ENCODE measurements around the gene EXOC4.

Gene EXOC4

DNA sequence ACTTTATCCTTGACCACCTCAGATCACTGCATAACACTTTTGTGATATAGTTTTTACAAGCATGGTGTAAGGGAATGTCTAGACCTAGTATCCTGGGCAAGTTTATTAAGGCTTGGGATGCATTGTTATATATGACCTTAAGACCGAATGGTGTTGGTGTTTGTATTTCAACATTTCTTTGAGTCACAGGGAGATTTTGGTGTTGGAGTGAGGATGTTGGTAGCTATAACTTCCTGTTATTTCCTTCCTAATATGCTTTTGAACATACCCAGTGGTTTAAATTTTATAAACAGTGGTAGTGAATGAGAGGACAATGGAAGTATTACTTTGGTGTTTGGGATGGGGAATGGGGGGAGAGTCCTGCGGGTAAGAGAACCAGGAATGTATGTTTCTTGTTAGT, 2.6 kb downstream of the EXOC4 start:
- H3K27ac ChIP-seq = no peak overlapping the region
- TF ChIP-seq, protein P1, sequence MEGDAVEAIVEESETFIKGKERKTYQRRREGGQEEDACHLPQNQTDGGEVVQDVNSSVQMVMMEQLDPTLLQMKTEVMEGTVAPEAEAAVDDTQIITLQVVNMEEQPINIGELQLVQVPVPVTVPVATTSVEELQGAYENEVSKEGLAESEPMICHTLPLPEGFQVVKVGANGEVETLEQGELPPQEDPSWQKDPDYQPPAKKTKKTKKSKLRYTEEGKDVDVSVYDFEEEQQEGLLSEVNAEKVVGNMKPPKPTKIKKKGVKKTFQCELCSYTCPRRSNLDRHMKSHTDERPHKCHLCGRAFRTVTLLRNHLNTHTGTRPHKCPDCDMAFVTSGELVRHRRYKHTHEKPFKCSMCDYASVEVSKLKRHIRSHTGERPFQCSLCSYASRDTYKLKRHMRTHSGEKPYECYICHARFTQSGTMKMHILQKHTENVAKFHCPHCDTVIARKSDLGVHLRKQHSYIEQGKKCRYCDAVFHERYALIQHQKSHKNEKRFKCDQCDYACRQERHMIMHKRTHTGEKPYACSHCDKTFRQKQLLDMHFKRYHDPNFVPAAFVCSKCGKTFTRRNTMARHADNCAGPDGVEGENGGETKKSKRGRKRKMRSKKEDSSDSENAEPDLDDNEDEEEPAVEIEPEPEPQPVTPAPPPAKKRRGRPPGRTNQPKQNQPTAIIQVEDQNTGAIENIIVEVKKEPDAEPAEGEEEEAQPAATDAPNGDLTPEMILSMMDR (conservative IDR thresholded peaks at IDR 0.05) = no peak

DNA sequence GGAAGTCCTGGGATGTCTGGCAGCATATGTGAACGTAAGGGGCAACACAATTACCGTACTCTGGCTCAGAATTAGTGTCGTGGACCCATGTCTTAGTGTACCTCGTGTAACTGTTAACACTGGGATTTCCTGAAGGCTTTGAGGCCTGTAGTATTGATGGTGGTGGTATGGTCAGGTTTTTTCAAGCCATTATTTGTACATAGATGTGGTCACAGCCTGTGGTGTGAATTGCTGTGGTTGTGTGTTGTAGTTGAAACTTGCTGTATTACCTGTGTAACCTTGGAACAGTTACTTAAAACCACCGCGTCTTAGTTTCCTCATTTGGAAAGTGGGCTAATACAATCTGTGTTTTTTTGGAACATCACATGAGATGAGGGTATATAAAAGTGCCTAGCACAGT, 5.3 kb downstream of the EXOC4 start:
- TF ChIP-seq, protein P1 (conservative IDR thresholded peaks at IDR 0.05) = no peak
- no peak overlapping the region for H3K27ac ChIP-seq

DNA sequence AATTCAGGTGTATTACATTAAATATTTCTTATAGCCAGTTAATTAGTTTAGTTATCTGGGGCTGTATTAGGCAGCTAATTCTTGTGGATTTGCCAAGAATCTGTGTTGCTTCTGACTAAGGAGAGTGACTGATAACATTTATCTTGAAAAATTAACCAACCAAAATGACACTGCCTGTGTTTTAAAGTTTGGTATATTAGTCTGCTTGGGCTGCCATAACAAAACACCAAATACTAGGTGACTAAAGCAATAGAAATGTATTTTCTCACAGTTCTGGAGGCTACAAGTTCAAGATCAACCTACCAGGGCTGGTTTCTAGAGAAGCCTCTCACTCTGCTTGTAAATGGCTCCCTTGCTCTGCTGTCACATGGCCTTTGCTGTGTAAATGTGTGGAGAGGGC, 12.9 kb downstream of the EXOC4 start:
- TF ChIP-seq, protein P1 (conservative IDR thresholded peaks at IDR 0.05) = no peak
- H3K27ac ChIP-seq = no peak overlapping the region

DNA sequence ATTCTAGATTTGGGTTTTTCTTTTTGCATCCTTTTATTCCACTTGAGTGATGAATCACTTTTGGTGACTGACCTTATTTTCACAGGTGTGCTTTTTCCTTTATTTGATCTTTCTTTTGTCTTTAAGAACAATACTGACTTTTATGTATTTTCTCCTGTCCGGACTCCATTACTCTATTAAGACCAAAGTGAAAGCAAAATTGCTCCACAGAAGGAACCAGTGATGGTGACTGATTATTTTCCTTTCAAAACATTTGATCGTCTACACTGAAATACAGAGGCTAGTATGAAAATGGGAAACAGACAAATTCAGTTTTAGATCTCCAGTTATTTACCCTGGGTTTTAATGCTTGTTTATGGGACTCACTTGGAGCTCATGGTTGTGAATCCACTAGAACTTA, 15.5 kb downstream of the EXOC4 start:
- no peak overlapping the region for H3K27ac ChIP-seq
- TF ChIP-seq, protein P1 (conservative IDR thresholded peaks at IDR 0.05) = no peak

DNA sequence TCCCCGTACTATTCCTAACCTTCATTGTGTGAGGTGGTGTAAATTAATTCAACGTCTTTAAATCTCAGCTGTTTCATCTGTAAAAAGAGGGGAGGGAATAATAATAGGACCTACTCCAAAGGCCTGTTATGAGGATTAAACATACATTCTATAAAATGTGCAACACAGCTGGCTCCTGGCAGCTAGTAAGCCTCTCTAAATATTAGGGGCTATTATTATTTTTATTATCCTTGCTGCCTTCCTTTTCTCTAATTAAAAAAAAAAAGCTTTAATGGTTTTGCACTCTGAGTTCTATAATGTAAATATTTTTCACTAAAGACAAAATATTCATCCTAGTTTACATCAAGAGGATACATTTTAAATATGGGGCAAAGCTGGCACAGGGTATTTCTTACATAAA, 19.5 kb downstream of the EXOC4 start:
- TF ChIP-seq, protein P1 (conservative IDR thresholded peaks at IDR 0.05) = no peak
- H3K27ac ChIP-seq = peak overlapping the region; percentile 31

DNA sequence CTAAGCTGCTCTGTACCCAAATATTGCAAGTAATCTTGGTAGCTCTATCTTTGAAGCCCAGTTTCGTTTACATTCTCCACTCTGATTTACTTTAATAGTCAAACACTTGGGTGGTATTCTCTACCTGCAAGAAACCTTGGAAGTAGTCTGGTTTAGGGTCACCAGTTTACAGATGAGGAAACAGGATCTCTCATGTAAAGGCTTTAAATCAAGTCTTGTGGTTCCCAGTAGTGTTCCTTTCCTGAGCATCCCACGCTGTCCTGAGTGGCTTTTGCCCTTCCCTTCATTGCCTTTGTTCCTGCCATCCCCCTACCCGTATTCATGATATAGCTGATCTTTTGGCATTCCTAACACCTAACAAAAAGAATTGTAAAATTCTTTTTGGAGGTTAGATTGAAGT, 20.3 kb downstream of the EXOC4 start:
- TF ChIP-seq, protein P1 (conservative IDR thresholded peaks at IDR 0.05) = no peak
- peak overlapping the region; percentile 31; the same call in 1 of the 2 replicates for H3K27ac ChIP-seq

DNA sequence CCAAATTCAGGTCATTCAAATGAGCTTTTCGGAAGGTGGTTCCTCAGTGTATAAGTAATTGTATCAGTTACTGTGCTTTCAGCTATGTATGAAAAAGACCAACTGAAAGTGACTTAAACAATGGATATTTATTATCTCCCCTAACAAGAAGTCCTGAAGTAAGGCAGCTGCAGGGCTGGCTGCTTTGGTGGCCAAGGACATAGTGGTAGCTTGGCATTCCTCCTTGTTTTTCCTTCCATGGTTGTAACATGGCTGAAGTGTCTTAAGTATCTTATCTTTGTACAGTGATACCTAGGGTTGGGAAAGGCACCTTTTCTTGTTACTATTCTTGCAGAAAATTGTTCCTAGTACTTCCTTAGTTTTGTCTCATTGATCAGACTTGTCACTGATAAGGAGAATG, 21.4 kb downstream of the EXOC4 start:
- TF ChIP-seq, protein P1 (conservative IDR thresholded peaks at IDR 0.05) = no peak
- no peak overlapping the region for H3K27ac ChIP-seq

DNA sequence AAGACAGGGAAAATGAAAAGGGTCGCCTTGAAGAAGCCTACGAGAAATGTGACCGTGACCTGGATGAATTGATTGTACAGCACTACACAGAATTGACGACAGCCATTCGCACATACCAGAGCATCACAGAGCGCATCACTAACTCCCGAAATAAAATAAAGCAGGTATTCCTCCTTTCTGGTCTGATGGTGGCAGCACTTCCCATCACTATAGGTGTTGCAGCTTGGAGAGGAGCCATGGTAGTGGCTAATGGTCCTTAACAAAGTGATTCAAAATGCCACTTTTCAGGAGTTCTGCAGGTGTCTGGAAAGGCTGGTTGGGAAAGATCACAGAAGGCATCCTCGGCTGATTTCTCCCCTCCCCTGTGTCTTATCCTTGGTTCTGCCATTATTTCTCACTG, 22.1 kb downstream of the EXOC4 start:
- TF ChIP-seq, protein P1 (conservative IDR thresholded peaks at IDR 0.05) = no peak
- H3K27ac ChIP-seq = no peak overlapping the region

Data from VCaP (cell line).